GM13976 (cell line): ENCODE measurements around the gene ETFDH.

Experiments used
- DNase-seq: peaks from one replicate; pipeline ENCODE4 v3.0.0; 2012; ENCODE audit warnings: low spot score
- in situ Hi-C: fragments of 300-500 bp; cut with MboI; formaldehyde crosslinking; loops from one replicate; pipeline ENCODE4 v1.12.0; 2022; ENCODE audit warnings: low sequenced_read_pairs, mixed read lengths, inconsistent platforms; ENCODE audit not compliant: unreplicated experiment
- TF ChIP-seq, protein P1 (sequence below): IDR thresholded peaks from 2 replicates; pipeline ENCODE4 v1.5.1; 2012; ENCODE audit warnings: borderline replicate concordance, mild to moderate bottlenecking; ENCODE audit not compliant: insufficient read depth; ENCODE audit errors: extremely low read depth, missing control alignments, control extremely low read depth

The ETFDH gene

DNA sequence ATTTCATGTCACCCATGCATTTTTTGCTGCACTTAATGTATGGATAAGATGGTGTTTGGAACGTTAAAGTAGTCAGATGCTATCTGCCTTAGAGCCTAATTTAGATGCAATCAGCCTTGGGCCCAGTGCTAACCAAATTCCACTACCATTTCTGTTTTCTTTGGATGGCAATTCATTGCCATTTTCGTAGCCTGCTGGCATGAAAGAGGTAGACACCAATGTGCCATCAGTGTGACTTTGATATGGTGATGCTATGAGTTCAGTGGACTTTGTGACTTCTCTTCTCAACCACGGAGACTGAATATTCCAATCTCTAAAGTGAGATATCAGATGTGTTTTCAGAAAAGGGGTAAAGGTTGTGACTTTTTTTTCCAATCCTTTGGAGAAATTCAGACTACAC is 1.5 kb downstream of the ETFDH start:
- no peak for DNase-seq
- in situ Hi-C loops = no loop called here
- TF ChIP-seq, protein P1, sequence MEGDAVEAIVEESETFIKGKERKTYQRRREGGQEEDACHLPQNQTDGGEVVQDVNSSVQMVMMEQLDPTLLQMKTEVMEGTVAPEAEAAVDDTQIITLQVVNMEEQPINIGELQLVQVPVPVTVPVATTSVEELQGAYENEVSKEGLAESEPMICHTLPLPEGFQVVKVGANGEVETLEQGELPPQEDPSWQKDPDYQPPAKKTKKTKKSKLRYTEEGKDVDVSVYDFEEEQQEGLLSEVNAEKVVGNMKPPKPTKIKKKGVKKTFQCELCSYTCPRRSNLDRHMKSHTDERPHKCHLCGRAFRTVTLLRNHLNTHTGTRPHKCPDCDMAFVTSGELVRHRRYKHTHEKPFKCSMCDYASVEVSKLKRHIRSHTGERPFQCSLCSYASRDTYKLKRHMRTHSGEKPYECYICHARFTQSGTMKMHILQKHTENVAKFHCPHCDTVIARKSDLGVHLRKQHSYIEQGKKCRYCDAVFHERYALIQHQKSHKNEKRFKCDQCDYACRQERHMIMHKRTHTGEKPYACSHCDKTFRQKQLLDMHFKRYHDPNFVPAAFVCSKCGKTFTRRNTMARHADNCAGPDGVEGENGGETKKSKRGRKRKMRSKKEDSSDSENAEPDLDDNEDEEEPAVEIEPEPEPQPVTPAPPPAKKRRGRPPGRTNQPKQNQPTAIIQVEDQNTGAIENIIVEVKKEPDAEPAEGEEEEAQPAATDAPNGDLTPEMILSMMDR = no peak

GRCh38 chr4:158676076-158676475 is 4.0 kb downstream of the ETFDH start:
- no peak for DNase-seq
- TF ChIP-seq, protein P1 = no peak
- in situ Hi-C loops = no loop called here

DNA sequence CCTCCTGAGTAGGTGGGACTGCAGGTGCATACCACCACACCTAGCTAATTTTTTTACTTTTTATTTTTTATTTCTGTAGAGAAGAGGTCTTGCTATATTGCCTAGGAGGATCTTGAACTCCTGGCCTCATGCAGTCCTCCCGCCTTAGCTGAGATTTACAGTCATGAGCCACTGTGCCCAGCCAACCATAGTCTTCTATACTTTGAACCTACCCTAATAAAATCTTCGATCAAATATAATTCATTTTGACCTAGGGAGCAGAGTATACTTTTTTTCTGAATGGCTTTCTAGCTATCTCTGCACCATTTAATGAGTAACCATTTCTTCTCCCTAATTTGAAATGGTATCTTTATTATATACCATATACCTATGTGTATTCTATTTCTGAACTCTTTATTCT is 6.7 kb downstream of the ETFDH start:
- in situ Hi-C loops = no loop called here

DNA sequence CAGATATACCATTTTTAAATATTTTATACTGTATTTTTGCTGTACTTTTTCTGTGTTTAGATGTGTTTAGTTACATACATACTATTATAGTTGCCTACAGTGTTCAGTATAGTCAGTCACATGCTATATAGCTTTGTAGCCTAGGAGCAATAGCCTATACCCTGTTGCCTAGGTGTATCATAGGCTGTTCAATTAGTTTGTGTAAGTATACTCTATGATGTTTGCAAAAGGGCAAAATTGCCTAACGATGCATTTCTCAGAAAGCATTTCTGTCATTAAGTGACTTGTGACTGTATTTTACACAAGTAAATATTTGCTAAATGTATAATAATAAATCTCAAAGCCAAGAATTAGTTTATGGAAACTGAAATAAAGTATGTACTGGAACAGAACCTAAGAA is 9.5 kb downstream of the ETFDH start:
- TF ChIP-seq, protein P1 = no peak
- in situ Hi-C loops = no loop called here

More for the DNA sequence above, 6.7 kb downstream of the ETFDH start:
- no peak for DNase-seq
- TF ChIP-seq, protein P1 = no peak

GRCh38 chr4:158682066-158682465 is 10.0 kb downstream of the ETFDH start:
- TF ChIP-seq, protein P1 = no peak
- DNase-seq = no peak
- in situ Hi-C loops = no loop called here

More for the DNA sequence above, 9.5 kb downstream of the ETFDH start:
- DNase-seq = no peak

DNA sequence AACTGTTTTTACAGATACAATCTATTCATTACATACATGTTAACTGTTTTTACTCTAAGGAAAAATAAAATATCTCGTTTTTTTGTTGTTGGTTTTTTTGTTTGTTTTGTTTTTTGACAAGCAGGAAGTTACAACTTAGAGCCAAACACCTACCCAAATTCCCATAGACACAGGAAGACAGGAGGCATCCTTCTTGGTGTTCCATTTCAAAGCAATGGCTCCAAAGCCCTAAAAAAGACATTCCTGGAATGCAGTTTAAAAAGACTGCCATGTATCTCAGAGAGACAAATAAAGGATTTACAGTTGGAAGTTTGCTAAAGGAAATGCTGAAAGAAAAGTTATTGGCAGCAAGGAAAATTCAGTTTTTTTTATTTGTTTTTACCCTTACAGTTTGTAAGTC is 16.7 kb downstream of the ETFDH start:
- DNase-seq = no peak
- TF ChIP-seq, protein P1 = no peak
- in situ Hi-C loops = no loop called here

DNA sequence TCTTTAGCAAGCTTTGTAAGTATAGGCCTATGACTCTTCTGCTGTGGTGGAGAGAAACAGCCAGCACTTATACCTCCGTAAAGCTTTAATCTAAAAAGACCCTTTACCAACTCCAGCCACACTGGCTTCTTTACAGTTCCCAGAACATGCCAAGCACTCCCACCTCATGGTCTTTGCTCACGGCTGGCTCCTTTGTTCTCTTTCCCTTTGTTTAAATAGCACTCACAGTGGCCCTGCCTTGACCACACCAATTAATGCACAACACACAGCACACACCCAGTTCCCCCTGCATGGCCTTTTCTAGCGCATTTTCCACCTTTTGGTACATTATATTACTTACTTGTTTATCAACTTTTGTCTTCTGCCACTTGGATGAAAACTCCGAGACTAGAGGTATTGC is 32.2 kb downstream of the ETFDH start:
- TF ChIP-seq, protein P1 = no peak
- in situ Hi-C loops = no loop called here
- DNase-seq = no peak
